Measurements from ENCODE around the gene OR52H1. TPM values are rescaled to one million over a fixed set of nuclear protein-coding genes. Genes with fewer than 3 reads are reported as not detected.

The OR52H1 gene
- total and polyA plus RNA-seq, 2 donors (not counting 3 experiments of a cell fraction or from before 2014, with no cell fraction given), result 0.33 TPM; not detected in 1

- FAIRE-seq (no peak), DNase-seq (ENCODE audit: low read depth, low spot score) (no peak)
- Histone ChIP-seq H3K79me2 (ENCODE audit: control insufficient read depth, insufficient read depth, low read length) (no peaks in the 10 kb centered on the region), H3K4me3 (replicated peaks in 1 of 3; ENCODE audit: insufficient read depth in 1 of 3, low read depth in 1 of 3, low read length in 3 of 3) (no peak overlapping the region), H4K20me1 (replicated peaks; ENCODE audit: control insufficient read depth, extremely low read depth, insufficient read depth, low read length) (no peaks in the 10 kb centered on the region), H3K9me1 (replicated peaks; ENCODE audit: control insufficient read depth, extremely low read depth, insufficient read depth, low read length) (no peaks in the 10 kb centered on the region), H3K27ac (ENCODE audit: insufficient read depth, low read depth, low read length) (no peak overlapping the region), H3K27me3 (ENCODE audit: control insufficient read depth in 2 of 2, insufficient read depth in 2 of 2, low read length in 2 of 2) (no peaks in the 10 kb centered on the region), H3K9ac (replicated peaks; ENCODE audit: extremely low read depth, insufficient read depth, low read length) (no peak overlapping the region), H2AFZ (ENCODE audit: low read depth, low read length) (no peak overlapping the region), H3K36me3 (ENCODE audit: control insufficient read depth in 2 of 2, extremely low read depth in 1 of 2, insufficient read depth in 2 of 2, low read length in 2 of 2) (no peaks in the 10 kb centered on the region), H3K4me2 (ENCODE audit: insufficient read depth, low read length) (no peak overlapping the region), H3K9me3 (replicated peaks; ENCODE audit: control insufficient read depth, insufficient read depth, low read length) (no peaks in the 10 kb centered on the region), H3K4me1 (ENCODE audit: control insufficient read depth, extremely low read depth, insufficient read depth, low read length) (no peaks in the 10 kb centered on the region)
- ChIA-PET CTCF (no interaction called here), POLR2A (no interaction called here)
- BruUV-seq (replicated peaks), result no TSS peak
- intact Hi-C loops (cut with micrococcal nuclease), result no loop called here
- TF ChIP-seq EZH2 (IDR thresholded peaks at IDR 0.05; ENCODE audit: borderline replicate concordance, low read depth, low read length, severe bottlenecking) (no peak), CTCF (IDR thresholded peaks at IDR 0.05; ENCODE audit: extremely low read depth in 1 of 2, insufficient read depth in 1 of 2, low read depth in 1 of 2, low read length in 2 of 2) (no peak), JUN (IDR thresholded peaks at IDR 0.05; ENCODE audit: borderline replicate concordance, insufficient read depth, insufficient read length, low read depth) (no peak), GATA2 (IDR thresholded peaks at IDR 0.05; ENCODE audit: insufficient read depth, insufficient read length, low read depth, low read length) (no peak), MYC (IDR thresholded peaks at IDR 0.05; ENCODE audit: low read depth, low read length) (no peak), FOS (IDR thresholded peaks at IDR 0.05; ENCODE audit: borderline replicate concordance, insufficient read depth, low read length) (no peak), POLR2A (IDR thresholded peaks at IDR 0.05; ENCODE audit: low read depth, low read length) (no peak)
- dilution Hi-C loops (cut with MboI; ENCODE audit: extremely low pct_ligation_motif_present, low sequenced_read_pairs), result no loop called here
Measured at GRCh38 chr11:5536482-5536881, 11.9 kb downstream of the OR52H1 start.

GRCh38 chr11:5534046-5534445, 14.3 kb downstream of the OR52H1 start:
- no peak overlapping the region for H3K9ac ChIP-seq (replicated peaks; ENCODE audit: extremely low read depth, insufficient read depth, low read length)
- intact Hi-C loops (cut with micrococcal nuclease) (no loop called here), dilution Hi-C loops (cut with MboI; ENCODE audit: extremely low pct_ligation_motif_present, low sequenced_read_pairs) (no loop called here)
- no peak overlapping the region for H2AFZ ChIP-seq (ENCODE audit: low read depth, low read length)
- no TSS peak for BruUV-seq (replicated peaks)
- no peaks in the 10 kb centered on the region for H3K9me3 ChIP-seq (replicated peaks; ENCODE audit: control insufficient read depth, insufficient read depth, low read length)
- no peak for FAIRE-seq
- H3K79me2 ChIP-seq (ENCODE audit: control insufficient read depth, insufficient read depth, low read length), result no peaks in the 10 kb centered on the region
- no peaks in the 10 kb centered on the region for H3K27me3 ChIP-seq (ENCODE audit: control insufficient read depth in 2 of 2, insufficient read depth in 2 of 2, low read length in 2 of 2)
- no peak overlapping the region for H3K4me2 ChIP-seq (ENCODE audit: insufficient read depth, low read length)
- TF ChIP-seq MAX (IDR thresholded peaks at IDR 0.05; ENCODE audit: insufficient read depth, insufficient read length) (no peak), JUN (IDR thresholded peaks at IDR 0.05; ENCODE audit: borderline replicate concordance, insufficient read depth, insufficient read length, low read depth) (no peak), POLR2AphosphoS5 (IDR thresholded peaks at IDR 0.05; ENCODE audit: insufficient read depth, low read depth, low read length) (no peak), POLR2A (IDR thresholded peaks at IDR 0.05; ENCODE audit: low read depth, low read length) (no peak), GATA2 (IDR thresholded peaks at IDR 0.05; ENCODE audit: insufficient read depth, insufficient read length, low read depth, low read length) (no peak), FOS (IDR thresholded peaks at IDR 0.05; ENCODE audit: borderline replicate concordance, insufficient read depth, low read length) (no peak), EZH2 (IDR thresholded peaks at IDR 0.05; ENCODE audit: borderline replicate concordance, low read depth, low read length, severe bottlenecking) (no peak), CTCF (IDR thresholded peaks at IDR 0.05; ENCODE audit: extremely low read depth in 1 of 2, insufficient read depth in 1 of 2, low read depth in 1 of 2, low read length in 2 of 2) (no peak), MYC (IDR thresholded peaks at IDR 0.05; ENCODE audit: low read depth, low read length) (no peak)
- POLR2A ChIA-PET, result no interaction called here
- no peaks in the 10 kb centered on the region for H3K4me1 ChIP-seq (ENCODE audit: control insufficient read depth, extremely low read depth, insufficient read depth, low read length)
- DNase-seq (ENCODE audit: low read depth, low spot score), result no peak
- H3K9me1 ChIP-seq (replicated peaks; ENCODE audit: control insufficient read depth, extremely low read depth, insufficient read depth, low read length), result no peaks in the 10 kb centered on the region
- H4K20me1 ChIP-seq (replicated peaks; ENCODE audit: control insufficient read depth, extremely low read depth, insufficient read depth, low read length), result no peaks in the 10 kb centered on the region
- CTCF ChIA-PET, result no interaction called here
- no peak overlapping the region for H3K4me3 ChIP-seq (replicated peaks in 1 of 3; ENCODE audit: insufficient read depth in 1 of 3, low read depth in 1 of 3, low read length in 3 of 3)
- H3K27ac ChIP-seq (ENCODE audit: insufficient read depth, low read depth, low read length), result no peak overlapping the region
- H3K36me3 ChIP-seq (ENCODE audit: control insufficient read depth in 2 of 2, extremely low read depth in 1 of 2, insufficient read depth in 2 of 2, low read length in 2 of 2), result no peaks in the 10 kb centered on the region
